RWPE1 (cell line): ENCODE data around the gene GABRB3.

ENCODE experiments used
- CTCF ChIA-PET: fragments of 350-600 bp; sonication (Branson Sonifier 250); formaldehyde crosslinking; extraction: SDS; loops from one replicate; lab custom pipeline; 2021; lab: Yijun Ruan, JAX
- POLR2A ChIA-PET: fragments of 400-600 bp; formaldehyde crosslinking; extraction: SDS; loops from one replicate; lab custom pipeline; 2020; ENCODE audit warnings: antibody characterized with exemption; ENCODE audit not compliant: low non-redundant PET; lab: Yijun Ruan, JAX
- DNase-seq: peaks from one replicate; pipeline ENCODE4 v3.0.0; 2012; ENCODE audit warnings: low spot score
- H3K27ac ChIP-seq: fragments of 450-650 bp; 2 replicates; pipeline ENCODE4 v1.5.1; 2017
- CTCF ChIP-seq: fragments of 450-650 bp; conservative IDR thresholded peaks from 2 replicates; pipeline ENCODE4 v1.5.1; 2017; ENCODE audit warnings: low read depth, mild to moderate bottlenecking

GABRB3 gene

GRCh38 chr15:26623071-26623470 lies 149.8 kb downstream of the GABRB3 start:
- TF ChIP-seq CTCF, result no peak
- POLR2A ChIA-PET, result no interaction called here
- no peak overlapping the region for H3K27ac ChIP-seq
- CTCF ChIA-PET, result no interaction called here
- DNase-seq, result no peak

GRCh38 chr15:26621816-26622215 lies 151.1 kb downstream of the GABRB3 start:
- DNase-seq, result no peak
- ChIA-PET CTCF (no interaction called here), POLR2A (no interaction called here)
- TF ChIP-seq CTCF, result no peak
- H3K27ac ChIP-seq, result no peak overlapping the region

- H3K27ac ChIP-seq, result no peak overlapping the region
- ChIA-PET POLR2A (no interaction called here), CTCF (no interaction called here)
- no peak for DNase-seq
- TF ChIP-seq CTCF, result no peak
These were observed 152.1 kb downstream of the GABRB3 start for GRCh38 chr15:26620528-26621458.

GRCh38 chr15:26615927-26616302 lies 157.0 kb downstream of the GABRB3 start:
- ChIA-PET CTCF (no interaction called here), POLR2A (no interaction called here)
- no peak for DNase-seq
- TF ChIP-seq CTCF, result no peak
- H3K27ac ChIP-seq, result no peak overlapping the region

GRCh38 chr15:26615188-26615926 lies 157.5 kb downstream of the GABRB3 start:
- CTCF ChIA-PET, result no interaction called here
- DNase-seq, result no peak
- POLR2A ChIA-PET, result no interaction called here
- TF ChIP-seq CTCF, result no peak
- no peak overlapping the region for H3K27ac ChIP-seq

GRCh38 chr15:26614734-26615133 lies 158.1 kb downstream of the GABRB3 start:
- CTCF ChIA-PET, result interaction anchor here (0.6 kb wide), 1 partner anchor 455 kb away, joined by 6 read pairs; no protein-coding TSS in a partner anchor
- no peak for DNase-seq
- TF ChIP-seq CTCF, result no peak
- H3K27ac ChIP-seq, result no peak overlapping the region
- POLR2A ChIA-PET, result no interaction called here
